GM19193 (cell line): ENCODE measurements around the gene GSTP1.

Source experiments
- POLR2A ChIP-seq: IDR thresholded peaks from 4 replicates; pipeline ENCODE4 v1.6.1; 2011; ENCODE audit not compliant: insufficient read depth, insufficient read length; ENCODE audit errors: extremely low read depth

GSTP1 gene

DNA sequence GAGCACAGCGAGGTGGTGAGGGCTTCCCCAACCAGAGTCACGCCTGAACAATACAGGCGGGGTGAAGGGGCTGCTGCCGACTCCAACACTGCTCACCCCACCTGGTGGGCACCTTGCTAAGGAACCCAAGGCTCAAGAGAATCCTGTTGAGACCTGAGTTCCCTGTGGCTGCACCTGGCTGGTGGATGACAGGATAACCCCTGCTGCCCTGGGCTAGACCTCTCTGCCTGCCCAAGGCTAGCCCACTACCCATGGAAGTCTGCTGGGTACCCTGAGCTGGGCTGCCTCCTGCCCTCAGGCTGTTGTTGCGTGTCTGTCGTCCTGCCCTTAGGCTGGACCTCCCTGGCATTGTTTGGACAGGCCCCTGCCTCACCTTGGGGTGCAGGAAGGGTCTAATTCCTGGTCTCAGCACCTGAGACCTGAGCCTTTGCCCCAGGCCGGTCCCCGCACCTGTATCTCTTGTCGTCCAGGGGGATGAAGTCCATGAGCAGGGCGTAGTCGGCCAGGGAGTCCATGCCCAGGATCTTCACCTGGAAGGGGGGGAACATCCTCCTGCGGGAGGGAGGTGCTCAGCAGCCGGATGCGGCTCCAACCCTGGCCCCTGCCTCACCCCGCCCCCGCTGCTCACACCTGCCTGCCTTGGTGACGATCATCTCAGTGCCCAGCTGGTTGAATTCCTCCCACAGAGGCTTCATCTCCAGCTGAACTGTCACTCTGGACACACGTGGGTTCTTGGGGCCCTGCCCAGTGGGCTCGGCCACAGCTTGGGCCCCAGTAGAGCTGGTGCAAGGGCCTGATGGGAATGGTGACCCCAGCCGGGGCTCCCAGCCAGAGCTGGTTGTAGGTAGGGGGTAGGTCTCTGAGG, 51.0 kb downstream of the GSTP1 start:
- TF ChIP-seq POLR2A: no peak

DNA sequence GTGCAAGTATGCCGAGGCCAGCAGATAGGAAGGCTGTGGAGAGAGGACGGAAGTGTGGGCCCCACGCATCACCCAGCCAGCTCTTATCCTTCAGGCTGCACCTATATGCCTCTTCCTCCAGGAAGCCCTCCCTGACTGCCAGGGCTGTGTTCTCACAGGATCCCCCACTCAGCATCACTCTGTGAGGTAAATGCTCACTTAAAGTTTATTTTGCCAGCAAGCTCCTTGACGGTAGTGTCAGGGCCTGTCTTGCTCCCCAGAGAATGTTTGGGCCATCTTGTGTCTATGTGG, 51.6 kb downstream of the GSTP1 start:
- no peak for TF ChIP-seq POLR2A
